ENCODE results near the gene BATF.

Gene BATF

GRCh38 chr14:75563931-75564330 is 41.7 kb downstream of the BATF start:
- no peak for DNase-seq

GRCh38 chr14:75565056-75565455 is 42.8 kb downstream of the BATF start:
- DNase-seq = no peak

- peak; percentile 76 to 81 for DNase-seq
Observed at GRCh38 chr14:75566321-75566720, 44.1 kb downstream of the BATF start.

GRCh38 chr14:75566752-75567151 is 44.5 kb downstream of the BATF start:
- no peak for DNase-seq

- DNase-seq = no peak
Observed at GRCh38 chr14:75568140-75568539, 45.9 kb downstream of the BATF start.

- DNase-seq = no peak
Observed at GRCh38 chr14:75568791-75569190, 46.5 kb downstream of the BATF start.

GRCh38 chr14:75570797-75571196 is 48.5 kb downstream of the BATF start:
- DNase-seq = no peak

- no peak for DNase-seq
Observed at GRCh38 chr14:75572104-75572503, 49.8 kb downstream of the BATF start.

GRCh38 chr14:75577090-75577489 is 54.8 kb downstream of the BATF start:
- DNase-seq = no peak

- DNase-seq = peak; percentile 66 to 69
Observed at GRCh38 chr14:75577729-75578101, 55.4 kb downstream of the BATF start.

GRCh38 chr14:75578102-75578785 is 56.0 kb downstream of the BATF start, which contains the start of gene FLVCR2:
TSS of gene FLVCR2 (plus strand) at chr14:75578620. CDS start at chr14:75578973, 353 bp downstream.
- peak; percentile 53 for DNase-seq

GRCh38 chr14:75578786-75579337 is 56.6 kb downstream of the BATF start:
- DNase-seq = no peak

GRCh38 chr14:75579338-75579864 is 57.1 kb downstream of the BATF start:
- DNase-seq = no peak

GRCh38 chr14:75579882-75580281 is 57.6 kb downstream of the BATF start:
- no peak for DNase-seq

GRCh38 chr14:75587388-75587787 is 65.1 kb downstream of the BATF start:
- DNase-seq = no peak

GRCh38 chr14:75589931-75590330 is 67.7 kb downstream of the BATF start:
- DNase-seq = no peak

- DNase-seq = no peak
Observed at GRCh38 chr14:75591331-75591946, 69.2 kb downstream of the BATF start.

GRCh38 chr14:75591987-75592575 is 69.8 kb downstream of the BATF start:
- DNase-seq = no peak

- no peak for DNase-seq
Observed at GRCh38 chr14:75595226-75595625, 73.0 kb downstream of the BATF start.

Data from activated CD4-positive, alpha-beta T cell treated with anti-CD3 and anti-CD28 coated beads, Interleukin-2, amount 50 U/mL, for 4 hours (primary cell).